Right atrium auricular region (tissue), 2 donors: ENCODE measurements around the gene CDC34. TPM values are rescaled to one million over a fixed set of nuclear protein-coding genes. Genes with fewer than 3 reads are reported as not detected.

Experiments used
- DNase-seq: peaks from one replicate; pipeline ENCODE4 v3.0.0-alpha.2; 2019; ENCODE audit warnings: low spot score
- H3K27ac ChIP-seq, 2 donors: fragments of 200-600 bp; sonication (generic); 1 replicate in 1 of 2; 2 replicates in 1 of 2; pipeline ENCODE4 v1.5.1; 2016 to 2019
- H3K27me3 ChIP-seq, 2 donors: fragments of 200-600 bp; sonication (generic); one replicate each; pipeline versions ENCODE4 v1.5.1 to v1.6.0; 2017 to 2019
- H3K36me3 ChIP-seq: fragments of 200-600 bp; sonication (generic); one replicate; pipeline ENCODE4 v1.5.1; 2016
- H3K4me1 ChIP-seq, 2 donors: fragments of 200-600 bp; sonication (generic); one replicate each; pipeline versions ENCODE4 v1.5.1 to v1.6.0; 2017 to 2019
- H3K4me3 ChIP-seq, 2 donors: fragments of 200-600 bp; sonication (generic); 1 replicate in 1 of 2; 2 replicates in 1 of 2; pipeline ENCODE4 v1.5.1; 2017 to 2019; ENCODE audit warnings: mild to moderate bottlenecking in 1 of 2, moderate library complexity in 1 of 2
- H3K9me3 ChIP-seq, 2 donors: fragments of 200-600 bp; sonication (generic); one replicate each; pipeline ENCODE4 v1.5.1; 2019
- CTCF ChIP-seq, 2 donors: fragments of 200-600 bp; sonication (generic); IDR thresholded peaks; one replicate each; pipeline ENCODE4 v1.5.1; 2019; ENCODE audit warnings: antibody characterized with exemption in 2 of 2
- total RNA-seq, 2 donors: library from RNA; depleted of rRNA; stranded (reverse); fragments of >200 nt; gene quantifications; one replicate each; pipeline ENCODE4 v1.1.0, GENCODE V29; 2016

Gene CDC34
- total RNA-seq, 2 donors from 2014 or later = 55.8 to 75.0 TPM

GRCh38 chr19:566844-567243, 35.3 kb downstream of the CDC34 start:
- DNase-seq = no peak
- peaks cover 0 to 10% of the 10 kb centered on the region in 2 donors for H3K4me1 ChIP-seq
- no peak overlapping the region for H3K27ac ChIP-seq
- H3K4me3 ChIP-seq = no peak overlapping the region
- H3K36me3 ChIP-seq = no peaks in the 10 kb centered on the region
- H3K9me3 ChIP-seq = no peaks in the 10 kb centered on the region
- no peak for TF ChIP-seq CTCF (IDR thresholded peaks at IDR 0.05)
- no peaks in the 10 kb centered on the region for H3K27me3 ChIP-seq

- TF ChIP-seq CTCF (IDR thresholded peaks at IDR 0.05) = no peak
- no peaks in the 10 kb centered on the region for H3K9me3 ChIP-seq
- H3K36me3 ChIP-seq = no peaks in the 10 kb centered on the region
- H3K4me1 ChIP-seq = peaks cover 0 to 10% of the 10 kb centered on the region in 2 donors
- no peak overlapping the region for H3K4me3 ChIP-seq
- DNase-seq = no peak
- H3K27ac ChIP-seq = no peak overlapping the region
- no peaks in the 10 kb centered on the region for H3K27me3 ChIP-seq
Observed at GRCh38 chr19:567296-567900, 35.8 kb downstream of the CDC34 start.

GRCh38 chr19:570251-570686, 38.7 kb downstream of the CDC34 start:
- H3K4me3 ChIP-seq = no peak overlapping the region
- H3K9me3 ChIP-seq = no peaks in the 10 kb centered on the region
- H3K27ac ChIP-seq = no peak overlapping the region
- no peaks in the 10 kb centered on the region for H3K36me3 ChIP-seq
- peaks cover 0 to 34% of the 10 kb centered on the region in 2 donors for H3K4me1 ChIP-seq
- DNase-seq = no peak
- no peaks in the 10 kb centered on the region for H3K27me3 ChIP-seq
- TF ChIP-seq CTCF (IDR thresholded peaks at IDR 0.05) = no peak

GRCh38 chr19:570937-571565, 39.5 kb downstream of the CDC34 start:
- no peak for DNase-seq
- no peaks in the 10 kb centered on the region for H3K36me3 ChIP-seq
- no peaks in the 10 kb centered on the region for H3K9me3 ChIP-seq
- H3K4me1 ChIP-seq = peaks cover 0 to 41% of the 10 kb centered on the region in 2 donors
- no peaks in the 10 kb centered on the region for H3K27me3 ChIP-seq
- peak overlapping the region; percentile 71 to 78 for H3K27ac ChIP-seq
- peak overlapping the region; percentile 98 to 99 for H3K4me3 ChIP-seq
- TF ChIP-seq CTCF (IDR thresholded peaks at IDR 0.05) = no peak

GRCh38 chr19:571566-571974, 40.0 kb downstream of the CDC34 start:
- peak overlapping the region; percentile 98 to 99 for H3K4me3 ChIP-seq
- peak overlapping the region; percentile 71 to 78 for H3K27ac ChIP-seq
- no peak for DNase-seq
- no peaks in the 10 kb centered on the region for H3K36me3 ChIP-seq
- H3K4me1 ChIP-seq = peaks cover 0 to 47% of the 10 kb centered on the region in 2 donors
- no peaks in the 10 kb centered on the region for H3K9me3 ChIP-seq
- no peaks in the 10 kb centered on the region for H3K27me3 ChIP-seq
- TF ChIP-seq CTCF (IDR thresholded peaks at IDR 0.05) = no peak
